Measurements from ENCODE around the gene CRYGB. TPM values are rescaled to one million over a fixed set of nuclear protein-coding genes. Genes with fewer than 3 reads are reported as not detected.

CRYGB gene
- total and polyA plus RNA-seq, 2 of the 13 experiments (the other 11 are each of a cell fraction or from before 2014, with no cell fraction given): not detected

GRCh38 chr2:208142925-208143799, 2.8 kb downstream of the CRYGB start (continued):
- TF ChIP-seq ZNF609 (CRISPR knock-in tag; IDR thresholded peaks at IDR 0.05; ENCODE audit: borderline replicate concordance) (0 out of 2 replicates have a peak, but pooled peaks have one; percentile 11), KMT2A (CRISPR knock-in tag; IDR thresholded peaks at IDR 0.05) (no peak), ZNF614 (CRISPR knock-in tag; IDR thresholded peaks at IDR 0.05; ENCODE audit: borderline replicate concordance) (no peak), ISL2 (CRISPR knock-in tag; IDR thresholded peaks at IDR 0.05) (peak; percentile 48; the same call in 1 of the 2 replicates), ARID3A (IDR thresholded peaks at IDR 0.05; ENCODE audit: low read depth, low read length) (peak; percentile 46; the same call in 1 of the 2 replicates), NFIC (IDR thresholded peaks at IDR 0.05; ENCODE audit: low read length) (no peak), ZMAT3 (CRISPR knock-in tag; conservative IDR thresholded peaks at IDR 0.05) (no peak), RCOR2 (CRISPR knock-in tag; IDR thresholded peaks at IDR 0.05) (peak; percentile 99), GATAD2A (CRISPR knock-in tag; IDR thresholded peaks at IDR 0.05) (peak; percentile 76), FOXJ3 (CRISPR knock-in tag; IDR thresholded peaks at IDR 0.05; ENCODE audit: borderline replicate concordance) (peak; percentile 89), RARA (CRISPR knock-in tag; IDR thresholded peaks at IDR 0.05) (peak; percentile 44; the same call in 1 of the 2 replicates), NR2F6 (IDR thresholded peaks at IDR 0.05) (no peak), NR2F6 (CRISPR knock-in tag; IDR thresholded peaks at IDR 0.05) (peak; percentile 36; the same call in 1 of the 2 replicates), ZNF576 (CRISPR knock-in tag; IDR thresholded peaks at IDR 0.05) (no peak), CBFB (CRISPR knock-in tag; IDR thresholded peaks at IDR 0.05) (no peak), SKIL (CRISPR knock-in tag; IDR thresholded peaks at IDR 0.05; ENCODE audit: borderline replicate concordance) (peak; percentile 68; the same call in 1 of the 2 replicates), E2F2 (CRISPR knock-in tag; IDR thresholded peaks at IDR 0.05; ENCODE audit: borderline replicate concordance) (no peak), HOXA5 (CRISPR knock-in tag; IDR thresholded peaks at IDR 0.05) (0 out of 2 replicates have a peak, but pooled peaks have one; percentile 35), ZNF263 (CRISPR knock-in tag; IDR thresholded peaks at IDR 0.05) (0 out of 2 replicates have a peak, but pooled peaks have one; percentile 38), ARNT (IDR thresholded peaks at IDR 0.05) (no peak)

Data from HepG2 (cell line).